Duodenal mucosa (tissue), 2 donors: ENCODE data around the gene SOCS4.
"Not testable (repeated sequence)": the region's sequence is repeated elsewhere in the genome, so short reads cannot be mapped to it uniquely, and the experiment has no call there.

Experiments
- H3K27ac ChIP-seq: one replicate; pipeline ENCODE4 v1.7.0; 2013; ENCODE audit warnings: low read depth, low read length
- H3K27me3 ChIP-seq, 2 donors: one replicate each; pipeline ENCODE4 v1.7.0; 2013; ENCODE audit warnings: low read length in 2 of 2, control low read depth in 1 of 2; ENCODE audit not compliant: insufficient read depth in 2 of 2, control insufficient read depth in 1 of 2
- H3K36me3 ChIP-seq, 2 donors: one replicate each; pipeline ENCODE4 v1.7.0; 2013; ENCODE audit warnings: low read length in 2 of 2, control low read depth in 1 of 2; ENCODE audit not compliant: insufficient read depth in 2 of 2, control insufficient read depth in 1 of 2
- H3K4me1 ChIP-seq, 2 donors: one replicate each; pipeline ENCODE4 v1.7.0; 2013; ENCODE audit warnings: low read length in 2 of 2, control low read depth in 1 of 2; ENCODE audit not compliant: insufficient read depth in 2 of 2, control insufficient read depth in 1 of 2
- H3K4me3 ChIP-seq, 2 donors: one replicate each; pipeline ENCODE4 v1.7.0; 2013; ENCODE audit warnings: low read length in 2 of 2, low read depth in 1 of 2
- H3K9ac ChIP-seq, 2 donors: one replicate each; pipeline ENCODE4 v1.7.0; 2013; ENCODE audit warnings: low read length in 2 of 2, low read depth in 1 of 2
- H3K9me3 ChIP-seq, 2 donors: one replicate each; pipeline ENCODE4 v1.7.0; 2013; ENCODE audit warnings: low read length in 2 of 2, control low read depth in 1 of 2; ENCODE audit not compliant: control insufficient read depth in 1 of 2

SOCS4 gene

DNA sequence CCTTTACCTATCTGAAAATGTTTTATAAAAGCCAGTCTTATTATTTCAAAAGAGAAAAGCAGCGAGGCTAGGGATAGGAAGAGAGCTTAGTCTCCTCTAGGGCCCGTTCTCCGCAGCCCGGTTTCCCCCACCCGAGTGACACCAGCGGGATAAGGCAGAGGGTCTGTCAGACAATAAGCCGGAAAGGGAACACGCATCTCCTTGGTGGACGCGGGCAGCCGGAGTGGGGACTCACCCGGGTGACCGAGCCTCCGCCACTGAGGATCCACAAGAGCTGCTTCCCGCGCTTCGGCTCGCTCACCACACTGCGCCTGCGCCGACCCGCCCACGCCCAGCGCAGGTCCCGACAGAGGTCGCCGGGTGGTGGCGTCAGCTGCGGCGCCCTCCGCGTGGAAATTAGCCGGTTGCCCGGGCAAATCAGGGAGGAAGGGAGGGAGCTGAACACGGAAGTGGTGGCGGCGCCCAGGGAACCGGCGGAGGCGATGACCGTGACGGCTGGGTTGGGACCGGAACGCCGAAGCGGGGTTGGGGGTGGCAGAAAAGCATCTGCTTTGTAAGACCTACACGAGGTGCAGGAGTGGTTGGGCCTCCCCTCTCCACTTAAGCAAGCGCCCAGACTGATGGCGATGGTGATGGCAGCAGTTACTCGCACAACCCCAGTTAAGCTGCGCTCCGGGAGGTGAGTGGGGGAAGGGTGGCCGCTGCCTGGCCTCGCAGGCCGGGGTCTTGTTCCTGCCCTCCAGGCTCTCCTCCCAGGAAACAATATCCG is at the start of gene SOCS4, which contains the start of gene WDHD1:
TSS of gene SOCS4 (plus strand) at position 444 of the 769 bp plus-strand sequence. CDS start 15,806 bp downstream, outside the sequence.
TSS of gene WDHD1 (minus strand) at position 307 of the 769 bp plus-strand sequence. CDS start 312 bp downstream, outside the sequence.
- Histone ChIP-seq H3K9ac (peak within 1 kb of the TSS; percentile 87 to 90), H3K27ac (peak within 1 kb of the TSS; percentile 86), H3K4me3 (peak within 1 kb of the TSS; percentile 98 to 99), H3K9me3 (no peaks in the 10 kb centered on the region), H3K4me1 (peaks cover 24 to 37% of the 10 kb centered on the region in 2 donors), H3K36me3 (no peaks in the 10 kb centered on the region), H3K27me3 (no peaks in the 10 kb centered on the region)

GRCh38 chr14:54979039-54979438 is 48.0 kb upstream of the SOCS4 start:
- no peaks in the 10 kb centered on the region for H3K36me3 ChIP-seq
- no peaks in the 10 kb centered on the region for H3K27me3 ChIP-seq
- no peaks in the 10 kb centered on the region for H3K4me1 ChIP-seq
- H3K9me3 ChIP-seq = no peaks in the 10 kb centered on the region
- no peak overlapping the region for H3K27ac ChIP-seq
- no peak overlapping the region for H3K4me3 ChIP-seq
- no peak overlapping the region for H3K9ac ChIP-seq

- H3K27ac ChIP-seq = no peak overlapping the region
- no peaks in the 10 kb centered on the region for H3K9me3 ChIP-seq
- no peaks in the 10 kb centered on the region for H3K4me1 ChIP-seq
- no peak overlapping the region for H3K4me3 ChIP-seq
- H3K27me3 ChIP-seq = no peaks in the 10 kb centered on the region
- H3K9ac ChIP-seq = no peak overlapping the region
- H3K36me3 ChIP-seq = peaks cover 0 to 8% of the 10 kb centered on the region in 2 donors
These were observed 45.3 kb upstream of the SOCS4 start for GRCh38 chr14:54981698-54982097.

DNA sequence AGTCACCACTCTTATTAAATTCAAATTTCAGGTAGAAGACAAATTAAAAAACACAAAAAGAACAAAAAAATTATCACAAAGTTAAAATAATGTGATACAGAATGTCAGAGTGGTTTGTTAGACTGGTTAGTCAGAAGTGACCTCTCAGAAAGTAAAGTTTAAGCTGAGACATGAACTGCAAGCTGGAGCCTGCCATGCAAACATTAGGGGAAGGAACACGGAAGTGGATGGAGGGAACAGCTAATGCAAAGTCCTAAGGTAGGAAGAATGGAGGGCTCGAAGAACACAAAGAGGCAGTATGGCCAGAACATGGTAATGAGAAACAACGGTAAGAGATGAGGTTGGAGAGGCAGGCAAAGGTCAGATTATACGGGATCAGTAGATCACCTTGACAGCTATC is 41.9 kb upstream of the SOCS4 start:
- H3K9me3 ChIP-seq = no peaks in the 10 kb centered on the region
- H3K36me3 ChIP-seq = peaks cover 0 to 8% of the 10 kb centered on the region in 2 donors
- no peak overlapping the region for H3K9ac ChIP-seq
- no peaks in the 10 kb centered on the region for H3K4me1 ChIP-seq
- H3K4me3 ChIP-seq = no peak overlapping the region
- H3K27ac ChIP-seq = no peak overlapping the region
- no peaks in the 10 kb centered on the region for H3K27me3 ChIP-seq

DNA sequence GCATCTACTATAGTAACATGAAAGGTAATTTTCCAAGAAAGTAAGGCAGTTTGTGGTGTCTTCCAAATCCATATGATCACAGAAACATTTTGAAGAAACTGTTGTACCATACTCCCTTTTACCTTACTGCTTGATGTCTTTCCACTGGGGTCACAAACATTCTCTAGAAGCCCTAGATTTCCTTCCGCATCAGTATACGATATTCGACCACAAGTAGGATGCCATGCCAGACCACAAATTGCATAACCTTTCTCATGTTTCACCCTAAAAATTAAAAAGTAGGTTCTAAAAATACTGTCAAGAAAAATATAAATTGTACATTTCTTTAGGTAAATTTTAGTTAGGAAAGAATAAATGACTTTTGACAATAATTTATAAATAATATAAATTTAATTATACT is 26.7 kb upstream of the SOCS4 start:
- no peak overlapping the region for H3K9ac ChIP-seq
- no peaks in the 10 kb centered on the region for H3K9me3 ChIP-seq
- H3K27ac ChIP-seq = no peak overlapping the region
- peaks cover 0 to 5% of the 10 kb centered on the region in 2 donors for H3K36me3 ChIP-seq
- H3K4me3 ChIP-seq = no peak overlapping the region
- H3K4me1 ChIP-seq = no peaks in the 10 kb centered on the region
- H3K27me3 ChIP-seq = no peaks in the 10 kb centered on the region

- H3K4me1 ChIP-seq = no peaks in the 10 kb centered on the region
- no peaks in the 10 kb centered on the region for H3K9me3 ChIP-seq
- H3K9ac ChIP-seq = no peak overlapping the region
- peaks cover 0 to 5% of the 10 kb centered on the region in 2 donors for H3K36me3 ChIP-seq
- no peak overlapping the region for H3K4me3 ChIP-seq
- H3K27ac ChIP-seq = no peak overlapping the region
- no peaks in the 10 kb centered on the region for H3K27me3 ChIP-seq
These were observed 22.0 kb upstream of the SOCS4 start for GRCh38 chr14:55005071-55005470.

DNA sequence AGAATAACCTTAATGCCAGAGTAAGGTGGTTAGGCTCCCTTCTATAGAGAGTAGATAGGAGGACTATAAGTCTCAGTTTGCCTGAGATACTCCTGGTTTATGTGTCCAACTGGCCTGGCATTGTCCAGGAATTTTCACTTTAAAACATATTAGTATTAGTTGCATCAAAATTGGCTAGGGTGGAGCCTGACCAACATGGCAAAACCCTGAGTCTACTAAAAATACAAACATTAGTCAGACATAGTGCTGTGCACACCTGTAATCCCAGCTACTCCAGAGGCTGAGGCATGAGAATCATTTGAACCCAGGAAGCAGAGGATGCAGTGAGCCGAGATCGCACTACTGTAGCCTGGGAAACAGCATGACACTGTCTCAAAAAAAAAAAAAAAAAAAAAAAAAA is 12.0 kb upstream of the SOCS4 start:
- Histone ChIP-seq H3K9ac (no peak overlapping the region), H3K27ac (no peak overlapping the region), H3K4me3 (no peak overlapping the region), H3K36me3 (no peaks in the 10 kb centered on the region), H3K4me1 (no peaks in the 10 kb centered on the region), H3K9me3 (no peaks in the 10 kb centered on the region), H3K27me3 (no peaks in the 10 kb centered on the region)

GRCh38 chr14:55019968-55020554 is 7.0 kb upstream of the SOCS4 start:
- Histone ChIP-seq H3K9ac (no peak overlapping the region), H3K36me3 (no peaks in the 10 kb centered on the region), H3K4me3 (no peak overlapping the region), H3K9me3 (no peaks in the 10 kb centered on the region), H3K27me3 (no peaks in the 10 kb centered on the region), H3K27ac (no peak overlapping the region), H3K4me1 (no peaks in the 10 kb centered on the region)

- H3K27me3 ChIP-seq, H3K36me3 ChIP-seq, H3K9ac ChIP-seq, H3K9me3 ChIP-seq, H3K4me3 ChIP-seq, H3K27ac ChIP-seq: not testable (repeated sequence)
- peaks cover 24 to 26% of the 10 kb centered on the region in 2 donors for H3K4me1 ChIP-seq
These were observed 2.7 kb upstream of the SOCS4 start for GRCh38 chr14:55024365-55024764.

DNA sequence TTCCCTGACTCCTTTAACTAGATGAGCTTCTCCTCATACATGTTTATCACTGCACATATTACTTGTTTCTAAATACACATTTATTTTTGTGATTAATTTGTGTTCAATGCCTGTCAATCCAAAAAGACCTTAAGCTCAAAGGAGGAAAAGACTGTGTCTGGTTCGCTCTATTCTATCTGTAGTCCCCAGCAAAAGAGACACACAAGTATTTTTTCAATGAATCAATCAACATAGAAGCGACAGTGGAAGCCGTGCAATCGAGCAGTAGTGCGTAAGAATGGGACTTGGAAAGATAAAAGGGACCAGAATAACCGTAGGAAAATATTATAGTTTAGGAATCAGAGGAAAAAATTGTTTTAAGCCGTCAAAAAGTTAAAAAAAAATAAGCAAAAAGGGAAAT is 1.1 kb upstream of the SOCS4 start:
- H3K9ac ChIP-seq = peak overlapping the region; percentile 87 to 90
- H3K36me3 ChIP-seq = no peaks in the 10 kb centered on the region
- peak overlapping the region; percentile 98 to 99 for H3K4me3 ChIP-seq
- H3K27me3 ChIP-seq = no peaks in the 10 kb centered on the region
- no peak overlapping the region for H3K27ac ChIP-seq
- H3K9me3 ChIP-seq = no peaks in the 10 kb centered on the region
- H3K4me1 ChIP-seq = peaks cover 24 to 31% of the 10 kb centered on the region in 2 donors
